ENCODE results near the gene GLA. TPM values are rescaled to one million over a fixed set of nuclear protein-coding genes. Genes with fewer than 3 reads are reported as not detected.

Gene GLA
- total RNA-seq (2022; extraction: Qiagen RNA extraction), result 155 to 181 TPM (median 160 TPM) in 5 replicates

GRCh38 chrX:101407748-101408531, at the start of gene GLA, which contains the start of gene HNRNPH2:
Gene GLA, minus strand, starts transcription at chrX:101407925. Its CDS starts 22 bp downstream, at chrX:101407903.
Gene HNRNPH2, plus strand, starts transcription at chrX:101408222. Its CDS starts 3,767 bp downstream, at chrX:101411989.

GRCh38 chrX:101390664-101391525, 16.8 kb downstream of the GLA start, which contains the start of gene RPL36A:
Gene RPL36A, plus strand, starts transcription at chrX:101391011. Its CDS starts 33 bp downstream, at chrX:101391044.

GRCh38 chrX:101385795-101386541, 21.8 kb downstream of the GLA start, which contains the start of gene BTK:
Gene BTK, minus strand, starts transcription at chrX:101386191. Its CDS starts 10,907 bp downstream, at chrX:101375284.

DNA sequence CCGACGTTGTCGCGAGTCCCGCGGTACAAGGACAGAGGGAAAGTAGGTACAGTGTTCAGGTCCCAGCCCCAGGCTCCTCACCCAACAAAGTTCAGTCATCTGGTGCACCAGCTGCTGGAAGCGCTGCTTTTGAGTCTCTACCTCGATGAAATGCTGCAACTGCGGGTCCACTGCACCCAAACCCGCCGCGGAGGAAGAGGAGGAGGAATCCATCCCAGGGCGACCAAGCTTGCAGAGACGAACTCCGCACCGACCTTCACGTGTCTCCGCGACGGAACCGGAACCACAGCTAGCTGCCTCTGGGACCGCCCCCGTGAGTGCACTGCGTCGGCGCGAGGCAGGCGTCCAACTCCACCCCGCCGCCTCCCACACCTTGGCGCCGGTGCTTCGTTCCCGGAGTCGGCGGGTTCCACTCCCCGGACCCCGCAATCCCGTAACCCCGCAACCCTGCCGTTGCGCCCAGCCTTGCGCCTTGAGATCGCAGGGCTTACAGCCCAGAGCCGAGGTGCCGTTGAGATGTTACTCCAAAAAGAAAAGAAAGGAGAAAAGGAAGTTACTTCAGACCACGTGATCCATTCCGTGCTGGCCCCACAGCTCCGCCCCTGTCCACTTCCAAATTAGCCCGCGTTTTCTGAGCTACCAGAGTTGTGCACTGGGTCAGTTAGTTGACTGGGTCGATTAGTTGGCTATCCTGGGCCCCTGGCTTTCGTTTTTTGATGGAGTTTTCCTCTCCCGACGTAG, 59.1 kb downstream of the GLA start, which contains the start of gene TIMM8A:
TIMM8A (minus strand) TSS at position 291 of the 741 bp plus-strand sequence; CDS start at position 213, 78 bp downstream.

Other genes with a start within 250 kb of the GLA start
- 0.14 to 0.18 TPM (median 0.16 TPM) in 5 replicates for gene DRP2, start 188.1 kb downstream of the GLA start, total RNA-seq (2022; extraction: Qiagen RNA extraction)
- gene TAF7L, start 116.6 kb downstream of the GLA start, total RNA-seq (2022; extraction: Qiagen RNA extraction), result 0.08 to 0.23 TPM (median 0.10 TPM) in 5 replicates
- gene TIMM8A, start 59.2 kb downstream of the GLA start, total RNA-seq (2022; extraction: Qiagen RNA extraction), result 26.0 to 28.6 TPM (median 27.1 TPM) in 5 replicates
- gene BTK, start 21.7 kb downstream of the GLA start, total RNA-seq (2022; extraction: Qiagen RNA extraction), result 0.09 to 0.32 TPM (median 0.13 TPM) in 5 replicates
- gene RPL36A, start 16.9 kb downstream of the GLA start, total RNA-seq (2022; extraction: Qiagen RNA extraction), result 2,465 to 3,104 TPM (median 2,471 TPM) in 5 replicates
- gene HNRNPH2, start 297 bp upstream of the GLA start, total RNA-seq (2022; extraction: Qiagen RNA extraction), result 51.1 to 66.3 TPM (median 56.8 TPM) in 5 replicates
- 0.36 to 0.74 TPM (median 0.71 TPM) in 5 replicates for gene ARMCX4, start 77.5 kb upstream of the GLA start, total RNA-seq (2022; extraction: Qiagen RNA extraction)
- 0.26 to 0.57 TPM (median 0.43 TPM) in 5 replicates for gene ARMCX1, start 142.6 kb upstream of the GLA start, total RNA-seq (2022; extraction: Qiagen RNA extraction)
- gene ARMCX6, start 210.1 kb upstream of the GLA start, total RNA-seq (2022; extraction: Qiagen RNA extraction), result 45.1 to 50.0 TPM (median 47.7 TPM) in 5 replicates
- gene ARMCX3, start 215.2 kb upstream of the GLA start, total RNA-seq (2022; extraction: Qiagen RNA extraction), result 17.9 to 25.8 TPM (median 21.0 TPM) in 5 replicates

Measured in A549 treated with AZD2906 at 1 μM for 4 hours (cell line).